ENCODE measurements around the gene RNF34. TPM values are rescaled to one million over a fixed set of nuclear protein-coding genes. Genes with fewer than 3 reads are reported as not detected.

Gene RNF34
- polyA plus RNA-seq (2013, experiment 1 of 2) = 45.0 TPM
- 45.4 TPM for polyA plus RNA-seq (2013, experiment 2 of 2)

GRCh38 chr12:121399391-121400331 lies at the start of gene RNF34:
Gene RNF34, plus strand, starts transcription at chr12:121400118. Its CDS starts 95 bp downstream, at chr12:121400213.
- DNase-seq = peak; percentile 99
- H3K79me2 ChIP-seq (ENCODE audit: control insufficient read depth, insufficient read depth, low read length) = peaks cover 17% of the 10 kb centered on the region
- no peaks in the 10 kb centered on the region for H3K27me3 ChIP-seq (ENCODE audit: insufficient read depth, low read length, poor library complexity)
- peak within 1 kb of the TSS; percentile 99 for H3K9ac ChIP-seq (ENCODE audit: low read length)
- no peak within 1 kb of the TSS for H4K5ac ChIP-seq (ENCODE audit: low read length)
- H4K8ac ChIP-seq (ENCODE audit: low read depth, low read length) = no peak within 1 kb of the TSS
- peak within 1 kb of the TSS; percentile 94 for H3K4ac ChIP-seq (ENCODE audit: low read depth, low read length)
- H2BK120ac ChIP-seq (ENCODE audit: low read depth, low read length) = no peak within 1 kb of the TSS
- WGBS (ENCODE audit: extremely low coverage, insufficient coverage, low lambda C conversion rate) = no CpG with 5 or more reads among the region's 77 CpGs
- H2BK15ac ChIP-seq (replicated peaks; ENCODE audit: low read depth) = no peak within 1 kb of the TSS
- peak within 1 kb of the TSS; percentile 97 for H3K23ac ChIP-seq (ENCODE audit: low read length)
- peak within 1 kb of the TSS; percentile 62 for H3K18ac ChIP-seq (ENCODE audit: low read length)
- no peaks in the 10 kb centered on the region for H3K36me3 ChIP-seq (ENCODE audit: control insufficient read depth, insufficient read depth, low read length)
- H3K56ac ChIP-seq (ENCODE audit: low read length) = peak within 1 kb of the TSS; percentile 99
- H3K27ac ChIP-seq (ENCODE audit: low read depth, low read length) = peak within 1 kb of the TSS; percentile 66
- H2AK5ac ChIP-seq (ENCODE audit: low read length) = no peak within 1 kb of the TSS
- H2BK5ac ChIP-seq (ENCODE audit: low read length) = peak within 1 kb of the TSS; percentile 67
- peak within 1 kb of the TSS; percentile 60 for H3K4me2 ChIP-seq (ENCODE audit: low read length)
- H3K4me1 ChIP-seq (ENCODE audit: control insufficient read depth, low read depth, low read length) = no peaks in the 10 kb centered on the region
- H3K4me3 ChIP-seq (ENCODE audit: low read length) = peak within 1 kb of the TSS; percentile 93
- H3K79me1 ChIP-seq (ENCODE audit: low read length) = peaks cover 3% of the 10 kb centered on the region

- peak within 1 kb of the TSS; percentile 59 for H3K4me2 ChIP-seq (ENCODE audit: low read length)
- no peaks in the 10 kb centered on the region for H3K27me3 ChIP-seq (ENCODE audit: insufficient read depth, low read length, poor library complexity)
- H4K8ac ChIP-seq (ENCODE audit: low read depth, low read length) = peak within 1 kb of the TSS; percentile 13
- no peaks in the 10 kb centered on the region for H3K4me1 ChIP-seq (ENCODE audit: control insufficient read depth, low read depth, low read length)
- peak within 1 kb of the TSS; percentile 88 for H2BK5ac ChIP-seq (ENCODE audit: low read length)
- peak within 1 kb of the TSS; percentile 100 for H3K56ac ChIP-seq (ENCODE audit: low read length)
- H3K9ac ChIP-seq (ENCODE audit: low read length) = peak within 1 kb of the TSS; percentile 100
- H3K79me2 ChIP-seq (ENCODE audit: control insufficient read depth, insufficient read depth, low read length) = peaks cover 18% of the 10 kb centered on the region
- no peak within 1 kb of the TSS for H2BK120ac ChIP-seq (ENCODE audit: low read depth, low read length)
- peaks cover 5% of the 10 kb centered on the region for H3K79me1 ChIP-seq (ENCODE audit: low read length)
- peak; percentile 100 for DNase-seq
- H3K4ac ChIP-seq (ENCODE audit: low read depth, low read length) = peak within 1 kb of the TSS; percentile 1
- H3K4me3 ChIP-seq (ENCODE audit: low read length) = peak within 1 kb of the TSS; percentile 100
- no peak within 1 kb of the TSS for H2AK5ac ChIP-seq (ENCODE audit: low read length)
- peak within 1 kb of the TSS; percentile 80 for H3K23ac ChIP-seq (ENCODE audit: low read length)
- WGBS (ENCODE audit: extremely low coverage, insufficient coverage, low lambda C conversion rate) = no CpG with 5 or more reads among the region's 49 CpGs
- peak within 1 kb of the TSS; percentile 22 for H3K27ac ChIP-seq (ENCODE audit: low read depth, low read length)
- H3K36me3 ChIP-seq (ENCODE audit: control insufficient read depth, insufficient read depth, low read length) = no peaks in the 10 kb centered on the region
- no peak within 1 kb of the TSS for H3K18ac ChIP-seq (ENCODE audit: low read length)
- no peak within 1 kb of the TSS for H2BK15ac ChIP-seq (replicated peaks; ENCODE audit: low read depth)
- H4K5ac ChIP-seq (ENCODE audit: low read length) = peak within 1 kb of the TSS; percentile 84
Measured at GRCh38 chr12:121351820-121352681, 47.9 kb upstream of the RNF34 start, which contains the start of gene ANAPC5. Gene ANAPC5, minus strand, starts transcription at chr12:121352411. Its CDS starts 71 bp downstream, at chr12:121352340.

- no peak overlapping the region for H3K4me3 ChIP-seq (ENCODE audit: low read length)
- no peaks in the 10 kb centered on the region for H3K36me3 ChIP-seq (ENCODE audit: control insufficient read depth, insufficient read depth, low read length)
- H3K23ac ChIP-seq (ENCODE audit: low read length) = no peak overlapping the region
- H2BK5ac ChIP-seq (ENCODE audit: low read length) = no peak overlapping the region
- peak overlapping the region; percentile 26 for H3K56ac ChIP-seq (ENCODE audit: low read length)
- no peak overlapping the region for H3K4ac ChIP-seq (ENCODE audit: low read depth, low read length)
- H3K79me1 ChIP-seq (ENCODE audit: low read length) = peaks cover 5% of the 10 kb centered on the region
- H2AK5ac ChIP-seq (ENCODE audit: low read length) = no peak overlapping the region
- H3K27ac ChIP-seq (ENCODE audit: low read depth, low read length) = no peak overlapping the region
- peaks cover 18% of the 10 kb centered on the region for H3K79me2 ChIP-seq (ENCODE audit: control insufficient read depth, insufficient read depth, low read length)
- H3K9ac ChIP-seq (ENCODE audit: low read length) = peak overlapping the region; percentile 10
- DNase-seq = no peak
- H3K27me3 ChIP-seq (ENCODE audit: insufficient read depth, low read length, poor library complexity) = no peaks in the 10 kb centered on the region
- no peak overlapping the region for H2BK15ac ChIP-seq (replicated peaks; ENCODE audit: low read depth)
- 100% methylated on average over 1 of the region's 12 CpGs for WGBS (ENCODE audit: extremely low coverage, insufficient coverage, low lambda C conversion rate)
- H3K4me1 ChIP-seq (ENCODE audit: control insufficient read depth, low read depth, low read length) = no peaks in the 10 kb centered on the region
- H2BK120ac ChIP-seq (ENCODE audit: low read depth, low read length) = no peak overlapping the region
- H4K8ac ChIP-seq (ENCODE audit: low read depth, low read length) = no peak overlapping the region
- no peak overlapping the region for H3K4me2 ChIP-seq (ENCODE audit: low read length)
- H4K5ac ChIP-seq (ENCODE audit: low read length) = no peak overlapping the region
- no peak overlapping the region for H3K18ac ChIP-seq (ENCODE audit: low read length)
Measured at GRCh38 chr12:121352682-121353018, 47.3 kb upstream of the RNF34 start.

GRCh38 chr12:121355818-121356217 lies 44.1 kb upstream of the RNF34 start:
- Histone ChIP-seq H3K4ac (ENCODE audit: low read depth, low read length) (no peak overlapping the region), H3K9ac (ENCODE audit: low read length) (no peak overlapping the region), H4K8ac (ENCODE audit: low read depth, low read length) (no peak overlapping the region), H3K4me1 (ENCODE audit: control insufficient read depth, low read depth, low read length) (no peaks in the 10 kb centered on the region), H3K27ac (ENCODE audit: low read depth, low read length) (no peak overlapping the region), H3K36me3 (ENCODE audit: control insufficient read depth, insufficient read depth, low read length) (no peaks in the 10 kb centered on the region), H3K27me3 (ENCODE audit: insufficient read depth, low read length, poor library complexity) (no peaks in the 10 kb centered on the region), H3K79me1 (ENCODE audit: low read length) (peaks cover 4% of the 10 kb centered on the region), H2AK5ac (ENCODE audit: low read length) (no peak overlapping the region), H3K18ac (ENCODE audit: low read length) (no peak overlapping the region), H4K5ac (ENCODE audit: low read length) (no peak overlapping the region), H2BK5ac (ENCODE audit: low read length) (no peak overlapping the region), H3K79me2 (ENCODE audit: control insufficient read depth, insufficient read depth, low read length) (peaks cover 12% of the 10 kb centered on the region), H2BK120ac (ENCODE audit: low read depth, low read length) (no peak overlapping the region), H3K23ac (ENCODE audit: low read length) (no peak overlapping the region), H3K4me3 (ENCODE audit: low read length) (no peak overlapping the region), H3K56ac (ENCODE audit: low read length) (no peak overlapping the region), H2BK15ac (replicated peaks; ENCODE audit: low read depth) (no peak overlapping the region), H3K4me2 (ENCODE audit: low read length) (no peak overlapping the region)
- DNase-seq = no peak
- WGBS (ENCODE audit: extremely low coverage, insufficient coverage, low lambda C conversion rate) = no CpG with 5 or more reads among the region's 6 CpGs

- Histone ChIP-seq H3K27me3 (ENCODE audit: insufficient read depth, low read length, poor library complexity) (no peaks in the 10 kb centered on the region), H4K8ac (ENCODE audit: low read depth, low read length) (no peak overlapping the region), H3K4ac (ENCODE audit: low read depth, low read length) (no peak overlapping the region), H3K18ac (ENCODE audit: low read length) (no peak overlapping the region), H3K36me3 (ENCODE audit: control insufficient read depth, insufficient read depth, low read length) (no peaks in the 10 kb centered on the region), H2AK5ac (ENCODE audit: low read length) (no peak overlapping the region), H3K9ac (ENCODE audit: low read length) (no peak overlapping the region), H3K4me3 (ENCODE audit: low read length) (no peak overlapping the region), H3K79me2 (ENCODE audit: control insufficient read depth, insufficient read depth, low read length) (peaks cover 4% of the 10 kb centered on the region), H4K5ac (ENCODE audit: low read length) (no peak overlapping the region), H3K27ac (ENCODE audit: low read depth, low read length) (no peak overlapping the region), H3K56ac (ENCODE audit: low read length) (no peak overlapping the region), H2BK5ac (ENCODE audit: low read length) (no peak overlapping the region), H3K23ac (ENCODE audit: low read length) (no peak overlapping the region), H3K79me1 (ENCODE audit: low read length) (peaks cover 4% of the 10 kb centered on the region), H3K4me1 (ENCODE audit: control insufficient read depth, low read depth, low read length) (no peaks in the 10 kb centered on the region), H3K4me2 (ENCODE audit: low read length) (no peak overlapping the region), H2BK120ac (ENCODE audit: low read depth, low read length) (no peak overlapping the region), H2BK15ac (replicated peaks; ENCODE audit: low read depth) (no peak overlapping the region)
- no CpG with 5 or more reads among the region's 3 CpGs for WGBS (ENCODE audit: extremely low coverage, insufficient coverage, low lambda C conversion rate)
- DNase-seq = no peak
Measured at GRCh38 chr12:121356657-121357056, 43.3 kb upstream of the RNF34 start.
